GM12878 (cell line): ENCODE results near the gene CSNK1G1. TPM values are rescaled to one million over a fixed set of nuclear protein-coding genes. Genes with fewer than 3 reads are reported as not detected.

Source experiments
- BACH1 ChIP-seq: fragments of 450-650 bp; IDR thresholded peaks from 2 replicates; pipeline ENCODE4 v1.6.1; 2017; ENCODE audit warnings: mild to moderate bottlenecking, borderline replicate concordance
- CHD4 ChIP-seq: fragments of 200-600 bp; sonication (generic); IDR thresholded peaks from 2 replicates; pipeline ENCODE4 v1.6.1; 2016; ENCODE audit warnings: mild to moderate bottlenecking
- FOS ChIP-seq: IDR thresholded peaks from 3 replicates; pipeline ENCODE4 v1.6.1; 2011; ENCODE audit warnings: borderline replicate concordance; ENCODE audit not compliant: insufficient read length; ENCODE audit errors: extremely low read depth
- GABPA ChIP-seq: IDR thresholded peaks from 2 replicates; pipeline ENCODE4 v1.6.1; 2014; ENCODE audit warnings: antibody characterized with exemption, low read depth, mild to moderate bottlenecking, inconsistent platforms
- IRF5 ChIP-seq: fragments of 450-650 bp; IDR thresholded peaks from 2 replicates; pipeline ENCODE4 v1.6.1; 2017; ENCODE audit warnings: borderline replicate concordance
- NBN ChIP-seq: fragments of 450-650 bp; IDR thresholded peaks from 2 replicates; pipeline ENCODE4 v1.6.1; 2016
- NFYA ChIP-seq: IDR thresholded peaks from 2 replicates; pipeline ENCODE4 v1.6.1; 2011; ENCODE audit warnings: low read depth, mild to moderate bottlenecking, low read length, improper control_type of control experiment, borderline replicate concordance
- NRF1 ChIP-seq: conservative IDR thresholded peaks from 2 replicates; pipeline ENCODE4 v1.6.1; 2011; ENCODE audit warnings: mild to moderate bottlenecking, low read depth, low read length, improper control_type of control experiment
- PKNOX1 ChIP-seq: fragments of 450-650 bp; IDR thresholded peaks from 2 replicates; pipeline ENCODE4 v1.6.1; 2016; ENCODE audit warnings: mild to moderate bottlenecking
- RAD21 ChIP-seq: IDR thresholded peaks from 2 replicates; pipeline ENCODE4 v1.6.1; 2011; ENCODE audit warnings: mild to moderate bottlenecking, low read depth, low read length, moderate library complexity; ENCODE audit not compliant: insufficient read depth
- RB1 ChIP-seq: fragments of 450-650 bp; formaldehyde crosslinking; IDR thresholded peaks from 2 replicates; pipeline ENCODE4 v1.6.1; 2017; ENCODE audit warnings: mild to moderate bottlenecking, borderline replicate concordance
- SMC3 ChIP-seq: IDR thresholded peaks from 2 replicates; pipeline ENCODE4 v1.6.1; 2011; ENCODE audit warnings: low read length, improper control_type of control experiment, borderline replicate concordance
- SREBF2 ChIP-seq: IDR thresholded peaks from 2 replicates; pipeline ENCODE4 v1.6.1; 2012; ENCODE audit warnings: mild to moderate bottlenecking, low read length
- SUZ12 ChIP-seq: fragments of 200-600 bp; sonication (generic); IDR thresholded peaks from one replicate; pipeline ENCODE4 v1.6.1; 2018; ENCODE audit warnings: antibody characterized with exemption, mild to moderate bottlenecking; ENCODE audit not compliant: unreplicated experiment
- TCF3 ChIP-seq: IDR thresholded peaks from 2 replicates; pipeline ENCODE4 v1.6.1; 2012; ENCODE audit warnings: low read depth, mild to moderate bottlenecking, low read length, borderline replicate concordance; ENCODE audit not compliant: insufficient read depth
- polyA plus RNA-seq, 11 experiments: library from polyadenylated mRNA; depleted of rRNA in 4 of 11; unstranded in 6 of 11; stranded (reverse) in 5 of 11; fragments of >200 nt; fragmentation: Nextera tagmentation in 4 of 11; fragmentation: Illumina TruSeq in 1 of 11; extraction: Ambion mirVana in 4 of 11; extraction: Trizol in 1 of 11; gene quantifications; 1 replicate in 1 of 11; 2 replicates in 10 of 11; pipeline versions ENCODE4 v1.2.1 to v1.2.3, GENCODE V29; 2011 to 2016; ENCODE audit warnings: inconsistent platforms in 2 of 11, missing spikeins in 2 of 11, low read depth in 1 of 11
- total RNA-seq, 4 experiments: library from RNA; depleted of rRNA in 3 of 4; stranded (reverse); fragments of >200 nt in 3 of 4; fragmentation: Illumina TruSeq in 1 of 4; extraction: Trizol in 1 of 4; gene quantifications; 2 replicates each; pipeline versions ENCODE4 v1.2.1 to v1.2.3, GENCODE V29; 2013 to 2021
- TF ChIP-seq, protein P1 (sequence below): IDR thresholded peaks from 2 replicates; pipeline ENCODE4 v1.6.1; 2011; ENCODE audit warnings: borderline replicate concordance, low read depth, mild to moderate bottlenecking, moderate library complexity, low read length; ENCODE audit not compliant: insufficient read depth, poor library complexity, severe bottlenecking
- TF ChIP-seq, protein P2 (sequence below): fragments of 450-650 bp; IDR thresholded peaks from 2 replicates; pipeline ENCODE4 v1.6.1; 2017; ENCODE audit warnings: mild to moderate bottlenecking, moderate library complexity

The CSNK1G1 gene
- total and polyA plus RNA-seq, 10 of the 15 experiments (the other 5 are each of a cell fraction or from before 2014, with no cell fraction given) = 6.1 to 23.4 (median 15.3) TPM

DNA sequence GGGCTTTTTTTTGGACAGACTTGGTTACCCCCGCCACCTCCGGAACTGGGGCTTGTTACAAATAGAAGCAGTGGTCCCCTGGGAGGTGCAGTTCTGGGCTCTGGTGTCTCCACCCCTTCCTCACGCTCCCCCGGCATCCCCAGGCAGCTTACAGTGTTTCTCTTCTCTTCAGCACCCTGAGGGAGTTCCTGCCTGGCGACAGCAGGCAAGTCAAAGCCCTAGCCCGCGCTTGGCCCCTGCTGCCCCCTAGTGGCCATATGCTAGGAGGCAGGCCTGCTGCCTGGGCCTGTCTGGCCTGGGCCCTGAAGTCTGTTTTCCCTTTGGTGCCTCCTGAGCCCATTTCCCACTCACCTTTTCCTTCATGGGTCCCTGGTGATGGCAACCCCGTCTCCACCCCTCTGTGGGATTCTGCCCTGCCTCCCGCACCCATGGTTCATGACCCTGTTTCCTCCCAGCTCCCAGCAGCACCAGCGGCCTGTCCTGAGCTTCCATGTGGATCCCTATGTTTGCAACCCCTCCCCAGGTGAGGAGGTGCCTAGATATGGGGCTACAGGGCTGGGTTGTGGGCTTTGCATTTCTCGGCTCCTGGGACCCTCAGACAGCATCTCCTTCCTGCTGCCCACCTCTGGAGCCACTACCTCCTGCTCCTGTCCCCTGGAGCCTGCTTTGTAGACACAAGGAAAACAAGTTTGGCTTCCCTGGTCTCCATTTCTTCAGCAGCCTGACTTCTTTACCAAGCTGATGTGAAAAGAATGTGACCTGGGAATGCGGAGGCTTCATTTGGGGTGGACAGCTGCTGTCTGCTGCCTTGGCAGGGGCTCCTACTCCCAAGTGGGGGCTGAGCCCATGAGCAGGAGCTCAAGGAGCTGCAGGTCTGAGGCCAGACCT, 202.2 kb downstream of the CSNK1G1 start (continued):
- TF ChIP-seq, protein P1, sequence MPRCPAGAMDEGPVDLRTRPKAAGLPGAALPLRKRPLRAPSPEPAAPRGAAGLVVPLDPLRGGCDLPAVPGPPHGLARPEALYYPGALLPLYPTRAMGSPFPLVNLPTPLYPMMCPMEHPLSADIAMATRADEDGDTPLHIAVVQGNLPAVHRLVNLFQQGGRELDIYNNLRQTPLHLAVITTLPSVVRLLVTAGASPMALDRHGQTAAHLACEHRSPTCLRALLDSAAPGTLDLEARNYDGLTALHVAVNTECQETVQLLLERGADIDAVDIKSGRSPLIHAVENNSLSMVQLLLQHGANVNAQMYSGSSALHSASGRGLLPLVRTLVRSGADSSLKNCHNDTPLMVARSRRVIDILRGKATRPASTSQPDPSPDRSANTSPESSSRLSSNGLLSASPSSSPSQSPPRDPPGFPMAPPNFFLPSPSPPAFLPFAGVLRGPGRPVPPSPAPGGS = peak; percentile 59
- TF ChIP-seq RAD21 = peak; percentile 94
- TF ChIP-seq GABPA = no peak
- TF ChIP-seq SUZ12 = no peak
- TF ChIP-seq TCF3 = no peak
- TF ChIP-seq BACH1 = peak; percentile 66
- peak; percentile 74; the same call in 1 of the 2 replicates for TF ChIP-seq SMC3
- peak; percentile 5; the same call in 1 of the 2 replicates for TF ChIP-seq NRF1
- TF ChIP-seq, protein P2, sequence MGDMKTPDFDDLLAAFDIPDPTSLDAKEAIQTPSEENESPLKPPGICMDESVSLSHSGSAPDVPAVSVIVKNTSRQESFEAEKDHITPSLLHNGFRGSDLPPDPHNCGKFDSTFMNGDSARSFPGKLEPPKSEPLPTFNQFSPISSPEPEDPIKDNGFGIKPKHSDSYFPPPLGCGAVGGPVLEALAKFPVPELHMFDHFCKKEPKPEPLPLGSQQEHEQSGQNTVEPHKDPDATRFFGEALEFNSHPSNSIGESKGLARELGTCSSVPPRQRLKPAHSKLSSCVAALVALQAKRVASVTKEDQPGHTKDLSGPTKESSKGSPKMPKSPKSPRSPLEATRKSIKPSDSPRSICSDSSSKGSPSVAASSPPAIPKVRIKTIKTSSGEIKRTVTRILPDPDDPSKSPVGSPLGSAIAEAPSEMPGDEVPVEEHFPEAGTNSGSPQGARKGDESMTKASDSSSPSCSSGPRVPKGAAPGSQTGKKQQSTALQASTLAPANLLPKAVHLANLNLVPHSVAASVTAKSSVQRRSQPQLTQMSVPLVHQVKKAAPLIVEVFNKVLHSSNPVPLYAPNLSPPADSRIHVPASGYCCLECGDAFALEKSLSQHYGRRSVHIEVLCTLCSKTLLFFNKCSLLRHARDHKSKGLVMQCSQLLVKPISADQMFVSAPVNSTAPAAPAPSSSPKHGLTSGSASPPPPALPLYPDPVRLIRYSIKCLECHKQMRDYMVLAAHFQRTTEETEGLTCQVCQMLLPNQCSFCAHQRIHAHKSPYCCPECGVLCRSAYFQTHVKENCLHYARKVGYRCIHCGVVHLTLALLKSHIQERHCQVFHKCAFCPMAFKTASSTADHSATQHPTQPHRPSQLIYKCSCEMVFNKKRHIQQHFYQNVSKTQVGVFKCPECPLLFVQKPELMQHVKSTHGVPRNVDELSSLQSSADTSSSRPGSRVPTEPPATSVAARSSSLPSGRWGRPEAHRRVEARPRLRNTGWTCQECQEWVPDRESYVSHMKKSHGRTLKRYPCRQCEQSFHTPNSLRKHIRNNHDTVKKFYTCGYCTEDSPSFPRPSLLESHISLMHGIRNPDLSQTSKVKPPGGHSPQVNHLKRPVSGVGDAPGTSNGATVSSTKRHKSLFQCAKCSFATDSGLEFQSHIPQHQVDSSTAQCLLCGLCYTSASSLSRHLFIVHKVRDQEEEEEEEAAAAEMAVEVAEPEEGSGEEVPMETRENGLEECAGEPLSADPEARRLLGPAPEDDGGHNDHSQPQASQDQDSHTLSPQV = no peak
- no peak for TF ChIP-seq CHD4
- no peak for TF ChIP-seq IRF5
- no peak for TF ChIP-seq SREBF2
- no peak for TF ChIP-seq PKNOX1
- no peak for TF ChIP-seq FOS
- TF ChIP-seq NBN = peak; percentile 56; the same call in 1 of the 2 replicates
- no peak for TF ChIP-seq NFYA
- peak; percentile 91; the same call in 1 of the 2 replicates for TF ChIP-seq RB1
